Measurements from ENCODE around the gene HINFP.

- TF ChIP-seq CTCF (IDR thresholded peaks at IDR 0.05) (no peak), POLR2A (IDR thresholded peaks at IDR 0.05) (no peak)
Measured at GRCh38 chr11:119173453-119173852, 52.1 kb downstream of the HINFP start.

Measured in right lobe of liver (tissue), 4 donors.